GM18507 (cell line): ENCODE data around the gene MMS19.
A peak's percentile ranks its signal among the peaks of the same experiment; 100 is the strongest.

Source experiments
- DNase-seq: peaks from one replicate; pipeline ENCODE4 v3.0.0; 2011; ENCODE audit warnings: low read depth; ENCODE audit not compliant: insufficient read length; ENCODE audit errors: extremely low spot score
- FAIRE-seq: peaks from 2 replicates; lab custom pipeline; 2011; peaks lifted over from hg19 to GRCh38; lab: Jason Lieb, UNC

The MMS19 gene, protein sequence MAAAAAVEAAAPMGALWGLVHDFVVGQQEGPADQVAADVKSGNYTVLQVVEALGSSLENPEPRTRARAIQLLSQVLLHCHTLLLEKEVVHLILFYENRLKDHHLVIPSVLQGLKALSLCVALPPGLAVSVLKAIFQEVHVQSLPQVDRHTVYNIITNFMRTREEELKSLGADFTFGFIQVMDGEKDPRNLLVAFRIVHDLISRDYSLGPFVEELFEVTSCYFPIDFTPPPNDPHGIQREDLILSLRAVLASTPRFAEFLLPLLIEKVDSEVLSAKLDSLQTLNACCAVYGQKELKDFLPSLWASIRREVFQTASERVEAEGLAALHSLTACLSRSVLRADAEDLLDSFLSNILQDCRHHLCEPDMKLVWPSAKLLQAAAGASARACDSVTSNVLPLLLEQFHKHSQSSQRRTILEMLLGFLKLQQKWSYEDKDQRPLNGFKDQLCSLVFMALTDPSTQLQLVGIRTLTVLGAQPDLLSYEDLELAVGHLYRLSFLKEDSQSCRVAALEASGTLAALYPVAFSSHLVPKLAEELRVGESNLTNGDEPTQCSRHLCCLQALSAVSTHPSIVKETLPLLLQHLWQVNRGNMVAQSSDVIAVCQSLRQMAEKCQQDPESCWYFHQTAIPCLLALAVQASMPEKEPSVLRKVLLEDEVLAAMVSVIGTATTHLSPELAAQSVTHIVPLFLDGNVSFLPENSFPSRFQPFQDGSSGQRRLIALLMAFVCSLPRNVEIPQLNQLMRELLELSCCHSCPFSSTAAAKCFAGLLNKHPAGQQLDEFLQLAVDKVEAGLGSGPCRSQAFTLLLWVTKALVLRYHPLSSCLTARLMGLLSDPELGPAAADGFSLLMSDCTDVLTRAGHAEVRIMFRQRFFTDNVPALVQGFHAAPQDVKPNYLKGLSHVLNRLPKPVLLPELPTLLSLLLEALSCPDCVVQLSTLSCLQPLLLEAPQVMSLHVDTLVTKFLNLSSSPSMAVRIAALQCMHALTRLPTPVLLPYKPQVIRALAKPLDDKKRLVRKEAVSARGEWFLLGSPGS

DNA sequence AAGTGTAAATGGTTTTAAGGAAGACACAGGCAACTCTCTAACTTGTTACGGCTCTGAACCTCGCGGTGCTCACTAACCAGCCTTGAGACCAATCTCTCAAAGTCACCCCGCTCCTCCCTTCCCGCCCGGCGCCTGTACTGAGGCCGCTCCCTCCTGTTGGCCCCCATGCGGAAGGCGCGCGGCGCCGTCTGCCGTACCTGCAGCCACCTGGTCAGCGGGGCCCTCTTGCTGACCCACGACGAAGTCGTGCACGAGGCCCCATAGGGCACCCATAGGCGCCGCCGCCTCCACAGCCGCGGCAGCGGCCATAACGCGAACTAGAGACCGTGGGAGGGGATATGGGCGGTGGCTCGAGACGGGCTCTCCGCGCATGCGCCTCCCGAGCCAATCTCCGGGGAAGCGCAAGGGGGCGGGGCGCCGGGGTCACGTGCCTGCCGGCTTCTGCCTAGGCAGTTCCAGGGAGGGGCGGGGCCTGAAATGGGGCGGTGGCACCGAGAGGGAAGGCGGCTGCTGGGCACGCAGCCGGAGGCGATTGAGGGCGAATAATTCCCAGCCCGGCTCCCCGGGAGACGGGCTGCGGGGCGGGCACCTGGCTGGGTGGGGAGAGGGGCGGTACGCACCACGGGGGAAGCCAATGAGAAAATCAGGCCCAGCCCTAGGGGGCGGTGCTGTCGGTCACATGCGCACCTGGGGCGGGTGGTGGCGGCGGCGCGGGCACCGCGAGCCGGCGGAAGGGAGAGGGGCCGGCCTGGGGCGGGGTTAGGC lies at the start of gene MMS19:
TSS of gene MMS19 (minus strand) at position 347 of the 765 bp plus-strand sequence. CDS start at position 309, 38 bp downstream.
- FAIRE-seq (peak; percentile 95), DNase-seq (peak; percentile 99)

DNA sequence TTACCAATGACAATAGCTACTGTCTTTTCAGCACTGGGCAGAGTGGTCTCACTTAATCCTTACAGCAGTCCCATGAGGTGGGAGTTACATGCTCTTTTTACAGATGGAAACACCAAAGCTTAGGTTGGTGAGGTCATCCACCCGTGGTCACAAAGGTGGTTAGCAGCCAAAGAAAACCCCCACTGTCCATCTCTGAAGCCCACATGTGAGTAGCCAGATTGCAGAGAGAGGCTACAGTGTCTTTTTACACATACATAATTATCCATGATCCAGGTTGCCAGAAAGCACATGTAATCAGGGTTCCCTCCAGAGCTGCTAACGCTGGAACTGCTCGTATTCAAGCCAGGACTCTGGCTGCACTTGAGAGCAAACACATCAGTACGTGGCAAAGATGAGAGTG lies 49.7 kb upstream of the MMS19 start:
- FAIRE-seq (no peak), DNase-seq (no peak)

DNA sequence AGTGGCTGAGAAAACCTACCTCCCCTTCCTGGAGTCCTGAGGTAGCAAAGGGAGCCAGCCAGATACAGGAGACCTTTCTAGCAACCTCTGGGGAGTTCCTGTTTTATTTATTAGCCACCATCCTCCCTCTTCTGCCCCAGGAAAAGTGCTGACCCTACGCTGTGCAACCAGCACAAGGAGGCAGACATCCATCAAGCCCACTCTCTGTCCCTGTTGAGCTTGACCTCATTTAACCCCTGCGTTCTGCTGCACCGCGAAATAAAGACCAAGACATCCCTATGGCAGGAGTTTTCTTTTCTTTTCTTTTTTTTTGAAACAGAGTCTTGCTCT lies 49.0 kb upstream of the MMS19 start:
- FAIRE-seq (no peak), DNase-seq (no peak)

DNA sequence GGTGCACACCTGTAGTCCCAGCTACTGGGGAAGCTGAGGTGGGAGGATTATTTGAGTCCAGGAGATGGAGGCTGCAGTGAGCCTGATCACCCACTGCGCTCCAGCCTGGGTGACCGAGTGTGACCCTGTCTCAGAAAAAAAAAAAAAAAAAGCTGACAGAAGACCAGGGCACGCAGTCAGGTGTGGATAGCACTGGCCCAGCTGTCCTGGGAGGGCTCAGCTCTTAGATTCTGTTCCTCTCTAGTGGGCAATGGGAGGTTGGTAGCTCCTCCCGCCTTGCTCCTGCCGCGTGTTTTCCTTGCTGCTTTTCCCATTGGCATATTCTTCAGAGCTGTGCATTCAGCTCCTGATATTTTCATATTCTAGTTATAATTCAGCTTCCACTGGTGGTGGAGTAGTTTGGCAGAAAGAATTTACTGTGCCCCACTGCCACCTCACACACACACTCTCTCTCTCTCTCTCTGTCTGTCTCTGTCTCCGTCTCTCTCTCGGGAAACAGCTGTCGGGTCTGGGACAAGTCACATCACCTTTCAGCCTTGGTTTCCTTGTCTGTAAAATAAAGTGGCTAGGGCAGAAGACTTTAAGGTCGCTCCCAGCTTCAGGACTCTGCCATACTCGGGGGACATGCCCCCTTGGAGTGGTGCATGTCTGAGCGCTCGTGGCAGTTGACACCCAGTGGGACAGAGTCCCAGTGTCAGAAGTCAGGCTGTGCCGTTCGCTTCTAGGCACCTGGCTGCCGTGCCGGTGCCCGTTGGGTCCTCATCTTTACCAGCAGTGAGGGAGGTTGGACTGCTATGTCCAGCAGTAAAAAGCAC lies 48.4 kb upstream of the MMS19 start:
- DNase-seq (no peak), FAIRE-seq (no peak)

DNA sequence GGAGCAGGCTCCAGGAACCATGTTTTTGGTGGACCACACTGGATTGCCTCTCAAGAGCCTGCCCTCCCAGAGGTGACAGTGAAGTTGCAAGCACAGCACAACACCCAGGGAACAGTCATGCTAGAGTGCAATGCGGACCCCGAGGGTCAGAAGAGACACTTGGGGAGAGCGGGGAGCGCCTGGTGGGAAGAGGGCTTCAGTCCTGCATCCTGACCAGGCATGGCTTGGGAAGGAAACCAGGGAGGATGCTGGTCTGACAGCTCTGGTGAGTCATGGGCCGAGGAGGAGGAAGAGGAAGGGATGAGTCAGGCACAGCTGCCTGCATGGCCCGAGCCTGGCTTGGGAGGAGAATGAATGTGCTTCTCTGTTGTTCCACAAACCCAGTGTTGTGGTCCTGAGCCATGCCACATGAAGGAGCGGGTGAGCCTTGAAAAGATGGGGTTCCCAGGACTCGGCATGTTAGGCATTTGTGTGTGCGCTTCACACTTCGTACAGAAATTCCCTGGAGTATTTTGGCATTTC lies 44.9 kb upstream of the MMS19 start:
- no peak for DNase-seq
- FAIRE-seq = no peak

DNA sequence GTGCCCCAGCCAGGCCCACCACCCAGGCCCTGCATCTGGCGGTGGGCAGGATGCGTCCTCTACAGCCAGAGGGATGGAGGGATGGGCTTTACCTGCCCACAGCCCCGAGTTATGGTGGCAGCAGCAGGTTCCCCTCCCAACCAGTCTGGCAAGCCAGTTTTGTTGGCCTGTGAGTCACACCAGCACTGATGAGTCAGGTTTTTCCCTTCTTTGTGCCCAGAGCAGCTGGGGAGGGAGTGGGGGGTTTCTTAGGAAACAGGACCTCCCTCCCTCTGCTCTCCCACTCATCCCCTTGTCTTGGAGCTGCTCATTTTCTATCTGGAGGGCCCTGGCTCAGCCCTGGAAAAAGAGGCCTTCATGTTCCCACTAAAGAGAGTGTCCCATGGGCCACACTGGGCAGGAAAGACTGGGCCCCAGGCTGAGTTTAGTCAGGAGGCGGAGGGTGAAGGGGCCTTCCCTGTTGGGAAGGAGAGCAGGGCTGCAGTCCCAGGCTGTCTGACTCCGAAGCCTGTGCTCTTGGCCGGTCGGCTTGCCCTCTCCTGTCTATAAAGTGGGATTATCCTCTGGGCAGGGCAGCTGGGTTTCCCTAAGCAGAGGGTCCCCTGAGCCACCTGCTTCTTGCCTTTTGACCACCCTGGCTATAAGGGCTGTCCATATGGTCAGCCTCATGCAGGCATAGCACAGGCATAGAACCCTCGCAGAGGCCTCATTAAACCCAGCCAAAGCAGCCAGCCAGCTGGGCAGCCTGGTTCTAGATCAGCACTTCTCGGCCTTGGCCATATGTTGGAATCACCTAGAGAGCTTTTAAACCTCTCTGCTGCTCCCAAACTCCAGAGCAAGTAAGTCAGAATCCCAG lies 44.2 kb upstream of the MMS19 start:
- no peak for FAIRE-seq
- DNase-seq = no peak

DNA sequence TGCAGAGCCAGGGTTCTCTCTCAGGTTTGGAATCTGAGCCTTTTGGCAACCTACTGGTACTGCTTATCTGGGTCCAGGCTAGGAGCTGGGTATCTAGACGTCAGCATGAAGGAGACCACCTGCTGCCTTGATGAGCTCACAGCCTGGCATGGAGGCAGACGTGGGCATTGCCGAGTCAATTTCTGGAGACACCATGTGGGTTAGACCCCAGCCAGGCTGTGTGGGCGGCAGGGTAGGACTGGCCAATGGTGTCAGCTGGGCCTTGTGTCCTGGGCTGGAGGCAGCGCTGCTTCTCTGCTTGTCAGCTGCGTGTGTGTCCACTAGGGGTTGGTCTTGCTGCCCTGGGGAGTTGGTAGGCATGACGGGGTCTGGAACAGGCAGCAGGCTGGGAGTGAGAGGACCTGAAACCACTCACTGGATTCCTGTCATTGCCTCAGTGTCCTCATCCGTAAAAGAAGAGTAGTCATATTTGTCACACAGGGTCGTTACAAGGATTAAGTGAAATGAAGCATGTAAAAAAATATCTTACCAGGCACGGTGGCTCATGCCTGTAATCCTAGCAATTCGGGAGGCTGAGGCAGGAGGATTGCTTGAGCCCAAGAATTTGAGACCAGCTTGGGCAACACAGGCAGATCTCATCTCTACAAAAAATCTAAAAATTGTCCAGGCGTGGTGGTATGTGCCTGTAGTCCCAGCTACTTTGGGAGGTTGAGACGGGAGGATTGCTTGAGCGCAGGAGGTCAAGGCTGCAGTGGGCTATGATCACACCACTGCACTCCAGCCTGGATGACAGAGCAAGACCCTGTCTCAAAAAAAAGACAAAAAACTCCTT lies 42.7 kb upstream of the MMS19 start:
- FAIRE-seq = no peak
- no peak for DNase-seq

DNA sequence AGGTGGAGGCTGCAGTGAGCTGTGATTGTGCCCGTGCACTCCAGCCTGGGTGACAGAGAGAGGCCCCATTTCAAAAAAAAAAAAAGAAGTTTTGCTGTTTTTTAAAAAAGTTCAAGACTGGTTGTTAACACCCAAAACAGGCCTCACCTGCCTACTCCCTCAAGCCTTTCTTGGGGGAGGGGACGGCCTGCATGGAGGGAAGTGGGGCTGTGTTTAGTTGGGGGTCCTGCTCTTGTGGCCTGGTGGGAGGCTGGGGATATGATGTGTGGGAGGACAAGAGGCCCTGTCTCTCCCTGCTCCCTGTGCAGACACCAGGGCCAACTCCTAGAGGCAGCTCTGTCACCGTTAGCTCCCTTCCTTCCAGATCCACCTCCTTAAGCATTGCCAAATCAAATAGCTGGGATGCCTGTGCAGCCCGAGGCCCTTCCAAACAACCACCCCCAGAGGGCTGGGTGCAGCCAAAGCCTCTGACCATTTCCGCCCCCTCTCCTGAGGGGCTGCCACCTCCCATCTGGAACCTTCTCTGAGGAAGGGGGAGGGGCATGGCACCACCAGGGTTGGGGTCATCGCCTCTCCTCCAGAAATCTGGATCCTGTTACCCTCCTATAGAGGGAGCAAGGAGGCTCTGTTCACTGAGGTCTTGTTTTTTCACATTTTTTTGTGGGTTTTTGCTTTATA lies 41.4 kb upstream of the MMS19 start:
- FAIRE-seq = no peak

DNA sequence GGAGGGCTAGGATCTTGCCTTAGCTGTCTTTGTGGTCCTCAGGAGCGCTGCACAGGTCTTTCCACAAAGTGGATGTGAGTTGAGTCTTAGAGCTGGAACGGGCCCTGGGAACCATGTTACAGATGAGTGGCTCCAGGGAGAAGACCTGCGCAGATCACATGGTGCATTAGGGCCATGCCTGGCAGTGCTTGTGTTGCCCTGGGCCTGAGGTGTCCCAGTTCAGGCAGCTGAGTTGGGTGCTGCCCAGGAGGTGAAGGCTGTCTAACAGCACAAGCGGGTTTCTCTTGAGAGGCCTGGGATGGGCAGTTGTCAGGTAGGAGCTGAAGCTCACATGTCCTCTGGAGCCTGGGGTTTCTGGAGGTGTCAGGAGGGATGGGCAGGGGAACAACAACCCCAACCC lies 40.6 kb upstream of the MMS19 start:
- DNase-seq = no peak
- no peak for FAIRE-seq

More for the DNA sequence above, 41.4 kb upstream of the MMS19 start:
- no peak for DNase-seq

DNA sequence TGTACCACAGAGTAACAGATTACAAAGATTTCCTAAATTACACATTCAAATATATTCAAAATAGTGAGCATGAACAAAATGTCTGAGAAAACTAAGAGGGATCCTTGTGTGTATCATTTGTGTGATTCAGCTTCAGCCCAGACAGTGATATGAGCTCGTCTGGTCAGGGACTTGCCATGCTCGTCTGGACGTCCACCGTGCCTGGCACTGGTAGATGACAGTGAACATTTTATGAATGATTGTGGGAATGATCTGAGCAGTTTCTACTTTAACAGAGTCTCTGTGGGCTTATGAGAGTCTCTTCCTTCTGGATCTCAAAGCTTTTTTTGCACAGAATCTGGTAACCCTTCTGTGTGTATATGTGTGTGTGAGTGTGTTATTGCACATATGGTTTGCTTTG lies 40.2 kb upstream of the MMS19 start:
- FAIRE-seq (no peak), DNase-seq (no peak)

DNA sequence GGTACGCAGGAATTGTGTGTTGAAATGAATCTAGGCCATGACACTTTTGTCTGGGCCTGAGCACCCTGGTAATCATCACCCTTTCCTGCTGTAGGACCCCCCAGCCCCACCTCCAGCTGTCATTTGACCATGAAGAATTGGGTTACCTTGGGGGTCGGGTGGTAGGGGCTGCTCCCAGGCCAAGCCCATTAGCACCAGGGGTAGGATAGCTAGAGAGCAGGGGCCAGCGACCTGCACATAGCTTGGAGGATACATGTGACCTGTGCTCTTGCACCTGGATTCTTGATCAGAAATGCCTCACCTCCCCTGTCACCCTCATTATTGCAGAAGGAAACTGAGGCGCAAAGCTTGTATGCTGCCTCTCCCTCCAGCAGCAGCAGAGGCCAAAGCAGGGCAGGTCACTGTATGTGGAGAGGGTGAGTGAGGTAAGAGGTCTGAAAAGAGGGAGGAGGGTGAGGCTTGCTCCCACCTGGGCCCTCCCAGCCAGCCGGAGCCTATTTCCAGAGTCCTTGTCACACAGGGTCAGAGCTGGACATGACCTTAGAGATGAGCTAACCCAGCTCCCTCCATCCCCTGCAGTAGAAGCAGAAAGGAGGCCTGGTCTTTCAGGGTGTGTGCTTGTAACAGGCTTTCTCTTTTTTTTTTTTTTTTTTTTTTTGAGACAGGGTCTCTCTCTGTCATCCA lies 39.1 kb upstream of the MMS19 start:
- FAIRE-seq = no peak
- no peak for DNase-seq

DNA sequence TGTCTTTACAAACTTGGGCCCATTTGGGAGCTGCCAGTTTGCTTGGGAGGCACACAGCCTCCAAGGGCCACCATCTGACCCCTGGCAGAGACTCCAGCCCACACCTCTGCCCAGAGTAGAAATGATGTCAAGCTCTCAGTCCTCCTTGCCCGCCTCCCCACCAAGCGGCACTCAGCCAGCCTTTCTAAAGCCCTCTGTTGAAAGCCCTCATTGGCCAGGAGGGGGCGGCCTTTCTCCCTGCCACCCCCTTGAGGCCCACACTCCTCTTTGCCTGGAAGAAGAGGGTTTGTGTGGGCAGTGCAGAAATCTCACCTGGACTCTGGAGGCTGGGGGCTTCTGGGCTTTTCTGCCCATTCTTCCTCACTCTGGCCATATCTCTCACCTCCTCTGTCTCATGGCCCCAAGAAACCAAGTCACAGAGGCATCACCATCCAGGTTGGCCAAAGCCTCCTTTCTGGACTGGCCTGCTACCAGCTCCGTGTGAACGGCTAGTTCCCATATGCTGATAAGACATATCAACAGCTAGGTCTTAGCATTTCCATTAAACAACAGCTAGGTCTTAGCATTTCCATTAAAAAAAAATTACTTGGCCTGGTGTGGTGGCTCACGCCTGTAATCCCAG lies 36.6 kb upstream of the MMS19 start:
- peak; percentile 30 for DNase-seq
- FAIRE-seq = peak; percentile 64

DNA sequence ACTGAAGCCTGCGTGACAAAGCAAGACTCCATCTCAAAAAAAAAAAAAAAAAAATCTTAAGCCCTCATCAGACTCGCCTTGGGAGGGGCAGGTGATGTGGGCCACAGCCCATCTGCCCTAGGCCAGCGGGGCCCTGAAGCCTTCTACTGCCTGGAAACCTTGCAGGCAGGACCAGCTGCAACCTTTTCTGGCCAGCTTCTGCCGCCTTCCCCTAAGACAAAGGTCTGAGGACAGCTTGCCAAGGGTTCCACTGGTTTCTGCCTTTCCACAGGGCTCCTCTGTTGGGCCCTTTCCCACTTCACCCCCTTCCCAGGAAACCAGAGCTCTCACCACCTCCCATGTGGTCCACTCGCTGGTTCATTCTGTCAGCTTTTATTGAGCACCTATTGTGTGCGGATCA lies 35.7 kb upstream of the MMS19 start:
- FAIRE-seq = no peak

DNA sequence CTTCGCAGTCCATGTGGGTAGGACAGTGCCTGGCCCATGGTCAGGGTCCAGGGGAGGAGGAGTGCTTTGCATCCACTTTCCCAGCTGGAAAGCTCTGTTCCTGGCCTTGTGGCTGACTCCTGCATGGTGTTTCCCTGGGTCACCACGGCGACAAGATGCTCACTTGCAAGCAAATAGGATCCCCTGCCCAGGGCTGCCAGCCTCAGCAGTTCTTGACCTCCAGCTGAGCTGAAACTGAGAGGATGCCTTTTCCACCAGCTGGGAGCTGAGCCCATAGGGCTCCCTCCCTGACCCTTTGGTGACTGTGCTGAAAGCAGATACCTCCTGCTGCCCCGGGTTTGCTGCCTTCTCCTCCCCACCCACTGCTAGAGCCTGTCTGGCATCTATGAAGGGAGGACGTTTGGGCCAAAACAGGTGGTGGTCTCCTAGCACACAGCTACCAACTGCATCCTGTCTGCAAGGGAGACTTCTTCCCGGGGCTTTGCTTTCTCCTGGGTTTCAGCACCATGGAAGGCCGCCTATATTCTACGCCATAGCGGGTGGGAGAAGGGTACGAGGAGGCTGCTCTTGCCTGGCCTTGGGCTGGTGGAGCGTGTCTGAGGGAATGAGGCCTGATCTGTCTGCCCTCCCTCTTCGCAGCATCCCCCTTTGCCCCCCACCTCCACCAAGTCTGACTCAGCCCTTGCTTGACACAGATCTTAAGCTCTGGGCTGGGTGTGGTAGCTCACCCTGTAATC lies 34.9 kb upstream of the MMS19 start:
- no peak for DNase-seq
- FAIRE-seq = no peak

More for the DNA sequence above, 35.7 kb upstream of the MMS19 start:
- no peak for DNase-seq

DNA sequence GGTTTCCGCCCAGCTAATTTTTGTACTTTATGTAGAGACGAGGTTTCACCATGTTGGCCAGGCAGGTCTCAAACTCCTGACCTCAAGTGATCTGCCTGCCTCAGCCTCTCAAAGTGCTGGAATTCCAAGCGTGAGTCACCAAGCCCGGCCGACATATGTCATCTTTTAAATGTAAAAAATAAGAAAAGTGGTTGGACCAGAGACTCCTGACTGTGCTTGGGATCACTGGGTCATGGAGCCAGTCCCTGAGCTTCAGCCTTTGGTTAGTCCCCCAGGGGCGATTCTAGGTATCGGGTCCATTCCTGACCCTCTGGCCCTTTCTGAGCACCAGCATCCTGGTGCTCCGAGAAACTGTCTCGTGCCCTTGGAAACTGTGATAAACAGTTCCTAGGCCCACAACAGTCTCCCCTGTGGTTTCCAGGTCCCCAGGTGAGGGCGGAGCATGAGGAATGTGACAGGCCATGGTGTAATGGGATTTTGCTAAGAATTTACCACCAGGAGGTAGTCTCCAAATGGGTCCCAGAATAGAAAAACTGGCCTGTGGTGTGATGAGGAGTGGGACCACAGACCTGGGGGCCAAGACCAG lies 33.3 kb upstream of the MMS19 start:
- DNase-seq (no peak), FAIRE-seq (no peak)
